ENCODE results near the gene CACNA1B. TPM values are rescaled to one million over a fixed set of nuclear protein-coding genes. Genes with fewer than 3 reads are reported as not detected.
A peak's percentile ranks its signal among the peaks of the same experiment; 100 is the strongest.

Gene CACNA1B
- total and polyA plus RNA-seq, 2 donors from 2014 or later: 0.03 TPM; not detected in 1

- DNase-seq: no peak
- intact Hi-C loops (cut with DNase I): no loop called here
Measured at GRCh38 chr9:137955224-137955570, 77.6 kb downstream of the CACNA1B start.

GRCh38 chr9:137955586-137955985 is 78.0 kb downstream of the CACNA1B start:
- intact Hi-C loops (cut with DNase I): no loop called here
- no peak for FAIRE-seq
- TF ChIP-seq, protein P1, sequence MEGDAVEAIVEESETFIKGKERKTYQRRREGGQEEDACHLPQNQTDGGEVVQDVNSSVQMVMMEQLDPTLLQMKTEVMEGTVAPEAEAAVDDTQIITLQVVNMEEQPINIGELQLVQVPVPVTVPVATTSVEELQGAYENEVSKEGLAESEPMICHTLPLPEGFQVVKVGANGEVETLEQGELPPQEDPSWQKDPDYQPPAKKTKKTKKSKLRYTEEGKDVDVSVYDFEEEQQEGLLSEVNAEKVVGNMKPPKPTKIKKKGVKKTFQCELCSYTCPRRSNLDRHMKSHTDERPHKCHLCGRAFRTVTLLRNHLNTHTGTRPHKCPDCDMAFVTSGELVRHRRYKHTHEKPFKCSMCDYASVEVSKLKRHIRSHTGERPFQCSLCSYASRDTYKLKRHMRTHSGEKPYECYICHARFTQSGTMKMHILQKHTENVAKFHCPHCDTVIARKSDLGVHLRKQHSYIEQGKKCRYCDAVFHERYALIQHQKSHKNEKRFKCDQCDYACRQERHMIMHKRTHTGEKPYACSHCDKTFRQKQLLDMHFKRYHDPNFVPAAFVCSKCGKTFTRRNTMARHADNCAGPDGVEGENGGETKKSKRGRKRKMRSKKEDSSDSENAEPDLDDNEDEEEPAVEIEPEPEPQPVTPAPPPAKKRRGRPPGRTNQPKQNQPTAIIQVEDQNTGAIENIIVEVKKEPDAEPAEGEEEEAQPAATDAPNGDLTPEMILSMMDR (IDR thresholded peaks at IDR 0.05; ENCODE audit: borderline replicate concordance, extremely low read depth, insufficient read depth): no peak
- H3K9me3 ChIP-seq (ENCODE audit: control insufficient read depth in 2 of 3, insufficient read depth in 1 of 3, low read length in 3 of 3): no peaks in the 10 kb centered on the region
- no peaks in the 10 kb centered on the region for H3K4me1 ChIP-seq (ENCODE audit: control insufficient read depth in 2 of 3, insufficient read depth in 2 of 3, low read depth in 1 of 3, low read length in 3 of 3)
- H3K27me3 ChIP-seq (ENCODE audit: control insufficient read depth, insufficient read depth, low read length): no peaks in the 10 kb centered on the region
- H3K36me3 ChIP-seq (ENCODE audit: control insufficient read depth in 2 of 3, insufficient read depth in 3 of 3, low read length in 3 of 3): no peaks in the 10 kb centered on the region
- no peak overlapping the region for H3K9ac ChIP-seq (ENCODE audit: low read length in 3 of 3)
- no peak overlapping the region for H3K27ac ChIP-seq (ENCODE audit: low read depth in 2 of 2, low read length in 2 of 2)
- no peak for DNase-seq
- H3K4me3 ChIP-seq (ENCODE audit: low read length in 3 of 3): no peak overlapping the region

More at GRCh38 chr9:137955224-137955570, 77.6 kb downstream of the CACNA1B start:
- TF ChIP-seq, protein P1 (IDR thresholded peaks at IDR 0.05; ENCODE audit: borderline replicate concordance, extremely low read depth, insufficient read depth): no peak
- H3K27me3 ChIP-seq (ENCODE audit: control insufficient read depth, insufficient read depth, low read length): no peaks in the 10 kb centered on the region
- no peak overlapping the region for H3K27ac ChIP-seq (ENCODE audit: low read depth in 2 of 2, low read length in 2 of 2)
- FAIRE-seq: no peak
- H3K4me3 ChIP-seq (ENCODE audit: low read length in 3 of 3): no peak overlapping the region
- no peaks in the 10 kb centered on the region for H3K36me3 ChIP-seq (ENCODE audit: control insufficient read depth in 2 of 3, insufficient read depth in 3 of 3, low read length in 3 of 3)
- no peak overlapping the region for H3K9ac ChIP-seq (ENCODE audit: low read length in 3 of 3)
- H3K4me1 ChIP-seq (ENCODE audit: control insufficient read depth in 2 of 3, insufficient read depth in 2 of 3, low read depth in 1 of 3, low read length in 3 of 3): no peaks in the 10 kb centered on the region
- H3K9me3 ChIP-seq (ENCODE audit: control insufficient read depth in 2 of 3, insufficient read depth in 1 of 3, low read length in 3 of 3): no peaks in the 10 kb centered on the region

DNA sequence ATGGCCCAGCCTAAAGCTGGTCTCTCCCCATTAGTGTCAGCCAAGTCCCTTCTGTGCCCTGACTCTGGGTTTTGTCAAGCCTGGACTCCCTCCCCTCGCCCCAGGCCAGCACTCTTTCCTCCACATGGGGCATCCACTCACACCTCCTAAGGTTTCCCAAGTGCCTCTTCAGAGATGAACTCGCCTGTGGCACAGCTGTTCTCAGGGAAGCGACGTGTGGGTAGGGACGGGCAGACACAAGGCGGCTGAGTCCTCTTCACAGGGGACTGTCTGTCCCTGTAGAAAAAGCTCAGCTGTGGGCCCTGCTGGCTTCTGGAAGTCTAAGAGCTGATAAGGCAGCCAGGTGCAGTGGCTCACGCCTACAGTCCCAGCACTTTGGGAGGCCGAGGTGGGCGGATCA is 78.5 kb downstream of the CACNA1B start:
- no peaks in the 10 kb centered on the region for H3K36me3 ChIP-seq (ENCODE audit: control insufficient read depth in 2 of 3, insufficient read depth in 3 of 3, low read length in 3 of 3)
- H3K27ac ChIP-seq (ENCODE audit: low read depth in 2 of 2, low read length in 2 of 2): no peak overlapping the region
- TF ChIP-seq, protein P1 (IDR thresholded peaks at IDR 0.05; ENCODE audit: borderline replicate concordance, extremely low read depth, insufficient read depth): no peak
- no peak overlapping the region for H3K9ac ChIP-seq (ENCODE audit: low read length in 3 of 3)
- H3K4me1 ChIP-seq (ENCODE audit: control insufficient read depth in 2 of 3, insufficient read depth in 2 of 3, low read depth in 1 of 3, low read length in 3 of 3): no peaks in the 10 kb centered on the region
- no peaks in the 10 kb centered on the region for H3K9me3 ChIP-seq (ENCODE audit: control insufficient read depth in 2 of 3, insufficient read depth in 1 of 3, low read length in 3 of 3)
- no peak for DNase-seq
- no peaks in the 10 kb centered on the region for H3K27me3 ChIP-seq (ENCODE audit: control insufficient read depth, insufficient read depth, low read length)
- no peak for FAIRE-seq
- H3K4me3 ChIP-seq (ENCODE audit: low read length in 3 of 3): no peak overlapping the region
- intact Hi-C loops (cut with DNase I): no loop called here

DNA sequence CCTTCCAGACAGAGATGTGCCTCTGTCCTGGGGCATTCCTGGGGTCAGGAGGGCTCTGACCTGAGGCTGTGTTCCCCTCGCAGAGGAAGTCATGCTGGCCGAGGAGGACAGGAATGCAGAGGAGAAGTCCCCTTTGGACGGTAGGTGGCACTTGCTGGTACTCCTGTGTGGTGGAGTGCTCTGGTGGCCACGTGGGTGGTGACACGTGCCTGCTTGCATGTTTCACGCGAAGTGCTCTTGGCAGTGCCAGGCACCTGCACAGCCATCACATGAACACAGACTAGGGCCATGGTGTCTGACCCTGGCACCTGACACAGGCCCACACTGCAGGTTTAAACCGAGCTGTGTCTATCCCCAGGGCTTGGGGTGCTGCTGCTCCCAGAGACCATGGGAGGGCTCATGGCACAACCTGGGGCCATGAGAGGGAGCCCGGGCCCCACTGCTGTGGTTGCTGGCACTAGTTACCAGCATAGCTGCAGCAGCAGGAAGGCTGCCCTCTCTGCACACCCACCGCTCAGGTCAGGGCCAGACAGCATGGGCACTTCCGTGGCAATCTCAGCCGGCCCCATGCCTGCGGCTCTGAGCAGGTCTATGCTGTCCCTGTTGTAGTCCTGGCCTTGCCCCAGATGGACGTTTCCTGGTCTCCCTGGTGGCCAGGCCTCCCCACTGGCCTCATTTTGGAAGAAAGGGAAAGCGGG is 79.3 kb downstream of the CACNA1B start:
- DNase-seq (peak in 1 of 5 donors; percentile 5), FAIRE-seq (no peak)
- H3K9ac ChIP-seq (ENCODE audit: low read length in 3 of 3): no peak overlapping the region
- no peak overlapping the region for H3K4me3 ChIP-seq (ENCODE audit: low read length in 3 of 3)
- intact Hi-C loops (cut with DNase I): no loop called here
- H3K27me3 ChIP-seq (ENCODE audit: control insufficient read depth, insufficient read depth, low read length): no peaks in the 10 kb centered on the region
- no peaks in the 10 kb centered on the region for H3K4me1 ChIP-seq (ENCODE audit: control insufficient read depth in 2 of 3, insufficient read depth in 2 of 3, low read depth in 1 of 3, low read length in 3 of 3)
- no peaks in the 10 kb centered on the region for H3K9me3 ChIP-seq (ENCODE audit: control insufficient read depth in 2 of 3, insufficient read depth in 1 of 3, low read length in 3 of 3)
- H3K36me3 ChIP-seq (ENCODE audit: control insufficient read depth in 2 of 3, insufficient read depth in 3 of 3, low read length in 3 of 3): no peaks in the 10 kb centered on the region
- TF ChIP-seq, protein P1 (IDR thresholded peaks at IDR 0.05; ENCODE audit: borderline replicate concordance, extremely low read depth, insufficient read depth): no peak
- no peak overlapping the region for H3K27ac ChIP-seq (ENCODE audit: low read depth in 2 of 2, low read length in 2 of 2)

Measured in kidney (tissue), 14 donors.